DOHH2 (cell line): ENCODE data around the gene NRL.

Source experiments
- H3F3A ChIP-seq: fragments of 200-600 bp; sonication (generic), shearing (Covaris generic); 2 replicates; pipeline ENCODE4 v1.6.0; 2016; ENCODE audit warnings: antibody characterized with exemption, mild to moderate bottlenecking; ENCODE audit not compliant: control insufficient read depth, insufficient read depth
- H3K27ac ChIP-seq: fragments of 200-600 bp; sonication (generic); 2 replicates; pipeline ENCODE4 v1.5.1; 2014; ENCODE audit warnings: low read depth, mild to moderate bottlenecking, low read length, moderate library complexity
- H3K27me3 ChIP-seq: fragments of 200-600 bp; sonication (generic); 2 replicates; pipeline ENCODE4 v1.6.1; 2014; ENCODE audit warnings: mild to moderate bottlenecking, low read length, mixed read lengths; ENCODE audit not compliant: control insufficient read depth
- H3K36me3 ChIP-seq: fragments of 200-600 bp; sonication (generic); 2 replicates; pipeline ENCODE4 v1.6.1; 2014; ENCODE audit warnings: mild to moderate bottlenecking, low read length, moderate library complexity, mixed read lengths; ENCODE audit not compliant: control insufficient read depth
- H3K4me1 ChIP-seq: fragments of 200-600 bp; sonication (generic); 2 replicates; pipeline ENCODE4 v1.6.1; 2014; ENCODE audit warnings: mild to moderate bottlenecking, low read length, mixed read lengths; ENCODE audit not compliant: control insufficient read depth
- H3K4me2 ChIP-seq: fragments of 200-600 bp; sonication (generic); 2 replicates; pipeline ENCODE4 v1.6.0; 2014; ENCODE audit warnings: mild to moderate bottlenecking, low read length, moderate library complexity
- H3K4me3 ChIP-seq: fragments of 200-600 bp; sonication (generic); 2 replicates; pipeline ENCODE4 v1.5.1; 2014; ENCODE audit warnings: mild to moderate bottlenecking, low read length, mixed read lengths
- H3K79me2 ChIP-seq: fragments of 200-600 bp; sonication (generic); 2 replicates; pipeline ENCODE4 v1.6.1; 2014; ENCODE audit warnings: mild to moderate bottlenecking, low read length, mixed read lengths; ENCODE audit not compliant: control insufficient read depth
- H3K9me2 ChIP-seq: fragments of 200-600 bp; sonication (generic); replicated peaks from 2 replicates; pipeline ENCODE4 v1.6.1; 2014; ENCODE audit warnings: mild to moderate bottlenecking, low read length, mixed read lengths; ENCODE audit not compliant: control insufficient read depth
- H3K9me3 ChIP-seq: fragments of 200-600 bp; sonication (generic); 2 replicates; pipeline ENCODE4 v1.6.1; 2014; ENCODE audit warnings: antibody characterized with exemption, low read length, mixed read lengths; ENCODE audit not compliant: control insufficient read depth, insufficient read depth
- H4K20me1 ChIP-seq: fragments of 200-600 bp; sonication (generic); 2 replicates; pipeline ENCODE4 v1.6.0; 2014; ENCODE audit warnings: low read depth, mild to moderate bottlenecking, antibody characterized with exemption, low read length, moderate library complexity; ENCODE audit not compliant: control insufficient read depth, insufficient read depth
- EZH2phosphoT487 ChIP-seq: fragments of 200-600 bp; sonication (generic); IDR thresholded peaks from 2 replicates; pipeline ENCODE4 v1.6.1; 2017; ENCODE audit warnings: borderline replicate concordance, mild to moderate bottlenecking, antibody characterized with exemption, low read length, moderate library complexity, mixed read lengths
- TF ChIP-seq, protein P1 (sequence below): fragments of 200-600 bp; sonication (generic); IDR thresholded peaks from one replicate; pipeline ENCODE4 v1.5.1; 2014; ENCODE audit warnings: antibody characterized with exemption, mild to moderate bottlenecking, low read depth, low read length; ENCODE audit not compliant: poor library complexity, severe bottlenecking

The NRL gene

DNA sequence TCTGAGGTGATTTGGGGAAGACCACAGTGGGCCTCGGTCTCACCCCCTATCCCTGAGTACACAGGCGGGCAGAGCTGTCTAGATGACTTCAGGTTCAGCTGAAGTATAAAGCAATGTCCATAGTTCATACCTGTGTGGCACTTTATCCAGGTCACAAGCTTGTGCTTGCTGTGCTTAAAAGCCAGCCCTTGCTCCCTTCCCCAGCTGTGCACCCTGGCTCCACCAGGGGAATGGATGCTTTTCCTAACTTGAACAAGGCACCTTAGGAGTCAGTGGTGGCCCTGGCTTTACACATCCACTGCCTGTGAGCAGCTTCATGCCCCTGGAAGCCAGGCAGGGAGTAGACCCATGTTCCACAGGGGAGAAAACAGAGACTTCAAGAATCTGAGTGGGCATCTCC, 57.5 kb downstream of the NRL start:
- no peak overlapping the region for H3K27ac ChIP-seq
- TF ChIP-seq, protein P1, sequence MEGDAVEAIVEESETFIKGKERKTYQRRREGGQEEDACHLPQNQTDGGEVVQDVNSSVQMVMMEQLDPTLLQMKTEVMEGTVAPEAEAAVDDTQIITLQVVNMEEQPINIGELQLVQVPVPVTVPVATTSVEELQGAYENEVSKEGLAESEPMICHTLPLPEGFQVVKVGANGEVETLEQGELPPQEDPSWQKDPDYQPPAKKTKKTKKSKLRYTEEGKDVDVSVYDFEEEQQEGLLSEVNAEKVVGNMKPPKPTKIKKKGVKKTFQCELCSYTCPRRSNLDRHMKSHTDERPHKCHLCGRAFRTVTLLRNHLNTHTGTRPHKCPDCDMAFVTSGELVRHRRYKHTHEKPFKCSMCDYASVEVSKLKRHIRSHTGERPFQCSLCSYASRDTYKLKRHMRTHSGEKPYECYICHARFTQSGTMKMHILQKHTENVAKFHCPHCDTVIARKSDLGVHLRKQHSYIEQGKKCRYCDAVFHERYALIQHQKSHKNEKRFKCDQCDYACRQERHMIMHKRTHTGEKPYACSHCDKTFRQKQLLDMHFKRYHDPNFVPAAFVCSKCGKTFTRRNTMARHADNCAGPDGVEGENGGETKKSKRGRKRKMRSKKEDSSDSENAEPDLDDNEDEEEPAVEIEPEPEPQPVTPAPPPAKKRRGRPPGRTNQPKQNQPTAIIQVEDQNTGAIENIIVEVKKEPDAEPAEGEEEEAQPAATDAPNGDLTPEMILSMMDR: no peak
- TF ChIP-seq EZH2phosphoT487: no peak
- no peaks in the 10 kb centered on the region for H3K36me3 ChIP-seq
- no peak overlapping the region for H3K4me3 ChIP-seq
- H3K27me3 ChIP-seq: peaks cover 12% of the 10 kb centered on the region
- no peak overlapping the region for H3K4me2 ChIP-seq
- H3K4me1 ChIP-seq: peaks cover 6% of the 10 kb centered on the region
- no peaks in the 10 kb centered on the region for H3K9me2 ChIP-seq
- H3F3A ChIP-seq: no peaks in the 10 kb centered on the region
- no peaks in the 10 kb centered on the region for H3K79me2 ChIP-seq
- H4K20me1 ChIP-seq: no peaks in the 10 kb centered on the region
- no peaks in the 10 kb centered on the region for H3K9me3 ChIP-seq

DNA sequence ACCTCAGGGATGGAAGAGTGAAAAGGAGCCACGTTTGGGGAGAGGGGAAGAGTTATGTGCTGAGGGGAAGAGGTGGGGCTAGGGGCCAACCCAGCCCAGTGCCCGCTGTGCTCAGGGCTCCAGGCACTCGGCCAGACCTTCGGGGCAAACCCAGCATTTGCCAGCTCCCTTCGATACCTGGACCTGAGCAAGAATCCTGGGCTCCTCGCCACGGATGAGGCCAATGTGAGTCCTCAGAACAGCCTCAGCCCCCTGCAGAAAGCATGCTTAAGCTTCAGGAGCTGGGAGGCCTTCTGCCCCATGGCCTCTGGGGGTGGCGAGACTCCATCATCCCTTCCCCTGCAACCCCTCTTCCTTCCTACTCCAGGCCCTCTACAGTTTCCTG, 58.0 kb downstream of the NRL start:
- TF ChIP-seq, protein P1: no peak
- no peak for TF ChIP-seq EZH2phosphoT487

GRCh38 chr14:24055971-24056799, 58.6 kb downstream of the NRL start:
- Histone ChIP-seq H4K20me1 (no peaks in the 10 kb centered on the region), H3K4me3 (no peak overlapping the region), H3K27me3 (peaks cover 15% of the 10 kb centered on the region), H3K9me2 (no peaks in the 10 kb centered on the region), H3K79me2 (no peaks in the 10 kb centered on the region), H3K4me2 (no peak overlapping the region), H3K36me3 (no peaks in the 10 kb centered on the region), H3F3A (no peaks in the 10 kb centered on the region), H3K27ac (no peak overlapping the region), H3K4me1 (peaks cover 15% of the 10 kb centered on the region), H3K9me3 (no peaks in the 10 kb centered on the region)
- TF ChIP-seq EZH2phosphoT487: no peak

More for the DNA sequence above, 58.0 kb downstream of the NRL start:
- peaks cover 15% of the 10 kb centered on the region for H3K27me3 ChIP-seq
- no peaks in the 10 kb centered on the region for H3K79me2 ChIP-seq
- no peaks in the 10 kb centered on the region for H3F3A ChIP-seq
- no peak overlapping the region for H3K4me3 ChIP-seq
- H3K4me2 ChIP-seq: no peak overlapping the region
- H3K9me2 ChIP-seq: no peaks in the 10 kb centered on the region
- peaks cover 10% of the 10 kb centered on the region for H3K4me1 ChIP-seq
- H3K36me3 ChIP-seq: no peaks in the 10 kb centered on the region
- no peaks in the 10 kb centered on the region for H3K9me3 ChIP-seq
- H3K27ac ChIP-seq: no peak overlapping the region
- H4K20me1 ChIP-seq: no peaks in the 10 kb centered on the region

DNA sequence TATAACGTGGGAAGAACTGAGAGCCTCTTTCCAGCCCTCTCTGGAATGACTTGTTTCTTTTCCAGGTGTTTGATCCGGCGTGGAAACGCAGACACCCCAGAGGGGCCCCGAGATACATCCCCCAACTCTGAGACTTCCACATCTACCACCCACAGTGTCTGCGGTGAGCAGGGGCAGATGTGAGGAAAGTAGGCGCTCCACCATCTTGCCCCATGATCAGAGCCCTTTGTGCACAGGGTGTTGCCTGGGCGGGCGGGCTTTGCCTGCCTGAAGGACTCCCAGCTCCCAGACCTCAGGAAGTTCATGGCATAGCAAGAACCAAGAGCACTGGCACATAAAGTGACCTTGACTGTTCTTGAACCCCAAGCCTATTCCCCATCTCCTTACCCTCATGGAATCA, 60.1 kb downstream of the NRL start:
- H3K9me2 ChIP-seq: no peaks in the 10 kb centered on the region
- H3K4me1 ChIP-seq: peaks cover 29% of the 10 kb centered on the region
- H3K27me3 ChIP-seq: peaks cover 15% of the 10 kb centered on the region
- no peaks in the 10 kb centered on the region for H3K36me3 ChIP-seq
- H3K79me2 ChIP-seq: no peaks in the 10 kb centered on the region
- no peak overlapping the region for H3K4me2 ChIP-seq
- no peak overlapping the region for H3K4me3 ChIP-seq
- H3K27ac ChIP-seq: no peak overlapping the region
- H3F3A ChIP-seq: peaks cover 9% of the 10 kb centered on the region
- H4K20me1 ChIP-seq: no peaks in the 10 kb centered on the region
- TF ChIP-seq EZH2phosphoT487: no peak
- H3K9me3 ChIP-seq: no peaks in the 10 kb centered on the region
